GM23248 (cell line): ENCODE measurements around the gene MGAT3. TPM values are rescaled to one million over a fixed set of nuclear protein-coding genes. Genes with fewer than 3 reads are reported as not detected.

Experiments
- DNase-seq: peaks from one replicate; pipeline ENCODE4 v3.0.0-alpha.2; 2015
- H2AFZ ChIP-seq: fragments of 200-600 bp; sonication (generic); 2 replicates; pipeline ENCODE4 v1.6.1; 2016; ENCODE audit warnings: antibody characterized with exemption
- H3F3A ChIP-seq: fragments of 200-600 bp; sonication (generic); 2 replicates; pipeline ENCODE4 v1.6.1; 2016; ENCODE audit warnings: mild to moderate bottlenecking, antibody characterized with exemption, mixed run types; ENCODE audit not compliant: insufficient read depth
- H3K27ac ChIP-seq: fragments of 200-600 bp; sonication (generic); 2 replicates; pipeline ENCODE4 v1.5.1; 2016; ENCODE audit warnings: mild to moderate bottlenecking
- H3K27me3 ChIP-seq: fragments of 200-600 bp; sonication (generic); replicated peaks from 2 replicates; pipeline ENCODE4 v1.6.1; 2016; ENCODE audit warnings: mild to moderate bottlenecking; ENCODE audit not compliant: insufficient read depth
- H3K36me3 ChIP-seq: fragments of 200-600 bp; sonication (generic); 2 replicates; pipeline ENCODE4 v1.6.1; 2016; ENCODE audit warnings: low read depth, mild to moderate bottlenecking
- H3K4me1 ChIP-seq: fragments of 200-600 bp; sonication (generic); 2 replicates; pipeline ENCODE4 v1.6.1; 2016; ENCODE audit warnings: mild to moderate bottlenecking; ENCODE audit not compliant: insufficient read depth
- H3K4me2 ChIP-seq: fragments of 200-600 bp; sonication (generic); one replicate; pipeline ENCODE4 v1.6.1; 2016; ENCODE audit warnings: mild to moderate bottlenecking; ENCODE audit not compliant: unreplicated experiment
- H3K4me3 ChIP-seq: fragments of 200-600 bp; sonication (generic); 2 replicates; pipeline ENCODE4 v1.5.1; 2016; ENCODE audit warnings: mild to moderate bottlenecking
- H3K79me2 ChIP-seq: fragments of 200-600 bp; sonication (generic); 2 replicates; pipeline ENCODE4 v1.6.1; 2016; ENCODE audit warnings: mild to moderate bottlenecking; ENCODE audit not compliant: insufficient read depth
- H3K9ac ChIP-seq: fragments of 200-600 bp; sonication (generic); 2 replicates; pipeline ENCODE4 v1.6.1; 2016; ENCODE audit warnings: mild to moderate bottlenecking
- H3K9me2 ChIP-seq: fragments of 200-600 bp; sonication (generic); 2 replicates; pipeline ENCODE4 v1.6.1; 2016; ENCODE audit warnings: mixed run types, mild to moderate bottlenecking, moderate library complexity; ENCODE audit not compliant: insufficient read depth
- H3K9me3 ChIP-seq: fragments of 200-600 bp; sonication (generic); one replicate; pipeline ENCODE4 v1.6.1; 2017; ENCODE audit warnings: low read depth
- H4K20me1 ChIP-seq: fragments of 200-600 bp; sonication (generic); 2 replicates; pipeline ENCODE4 v1.6.0; 2016; ENCODE audit not compliant: insufficient read depth
- EZH2 ChIP-seq: fragments of 200-600 bp; sonication (generic); IDR thresholded peaks from 2 replicates; pipeline ENCODE4 v1.6.1; 2018; ENCODE audit warnings: antibody characterized with exemption, mild to moderate bottlenecking; ENCODE audit not compliant: insufficient read depth, poor library complexity, severe bottlenecking
- EZH2phosphoT487 ChIP-seq: fragments of 200-600 bp; sonication (generic); IDR thresholded peaks from 2 replicates; pipeline ENCODE4 v1.6.1; 2018; ENCODE audit warnings: antibody characterized with exemption, moderate library complexity, mild to moderate bottlenecking, low read depth; ENCODE audit not compliant: insufficient read depth
- WGBS, 2 experiments: methylation state at CpG; one replicate each; pipeline ENCODE4 v1.1.6; 2015 to 2017; ENCODE audit warnings: low lambda C conversion rate in 2 of 2, low coverage in 1 of 2; ENCODE audit errors: missing lambda C conversion rate in 2 of 2; 5-methylcytosine and 5-hydroxymethylcytosine counted together
- in situ Hi-C: fragments of 300-500 bp; cut with MboI; formaldehyde crosslinking; loops from 2 replicates; pipeline ENCODE4 v1.15.0; 2020
- polyA plus RNA-seq: library from polyadenylated mRNA; unstranded; fragments of >200 nt; fragmentation: Nextera tagmentation; extraction: Ambion mirVana; gene quantifications from 2 replicates; pipeline ENCODE4 v1.2.1, GENCODE V29; 2016
- total RNA-seq: library from RNA; depleted of rRNA; stranded (reverse); fragments of >200 nt; shearing (Covaris generic); gene quantifications from 2 replicates; pipeline ENCODE4 v1.2.3, GENCODE V29; 2014

MGAT3 gene
- total and polyA plus RNA-seq, 2 experiments from 2014 or later = not detected

DNA sequence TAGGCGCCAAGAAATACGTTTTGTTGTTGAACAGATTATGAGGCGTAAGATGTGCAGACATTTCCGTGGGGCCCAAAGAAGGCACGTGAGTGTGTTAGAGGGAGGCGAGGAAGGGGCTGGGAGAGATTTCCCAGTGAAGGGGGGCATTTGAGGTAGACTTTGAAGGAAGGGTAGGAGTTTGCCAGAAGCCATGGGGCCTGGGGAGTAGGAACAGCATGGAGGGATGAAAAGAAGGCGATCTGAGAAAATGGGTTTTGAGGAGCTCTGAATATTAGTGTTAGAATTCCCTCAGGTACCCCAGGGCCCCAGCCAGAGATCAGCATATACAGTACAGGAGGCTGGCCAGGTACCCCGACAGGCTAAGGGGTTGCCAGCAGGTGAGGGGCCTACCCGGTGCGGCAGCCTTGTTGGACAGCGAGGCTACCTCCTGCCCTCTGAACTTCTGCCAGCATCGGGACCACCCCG lies 44.9 kb downstream of the MGAT3 start:
- no peaks in the 10 kb centered on the region for H3K9me2 ChIP-seq
- no peaks in the 10 kb centered on the region for H4K20me1 ChIP-seq
- peak overlapping the region; percentile 86 for H2AFZ ChIP-seq
- peaks cover 45% of the 10 kb centered on the region for H3K79me2 ChIP-seq
- peaks cover 15% of the 10 kb centered on the region for H3K4me1 ChIP-seq
- H3K27me3 ChIP-seq = no peaks in the 10 kb centered on the region
- no peaks in the 10 kb centered on the region for H3F3A ChIP-seq
- H3K36me3 ChIP-seq = peaks cover 21% of the 10 kb centered on the region; the same call in 1 of the 2 replicates
- peak overlapping the region; percentile 93 for H3K4me3 ChIP-seq
- no peak for TF ChIP-seq EZH2
- TF ChIP-seq EZH2phosphoT487 = no peak
- no peak for DNase-seq
- H3K9me3 ChIP-seq = no peaks in the 10 kb centered on the region
- H3K4me2 ChIP-seq = peak overlapping the region; percentile 70
- H3K9ac ChIP-seq = peak overlapping the region; percentile 94
- H3K27ac ChIP-seq = no peak overlapping the region
- 22 to 27% methylated on average over 13 of the region's 13 CpGs for WGBS, 2 experiments
- in situ Hi-C loops = no loop called here

DNA sequence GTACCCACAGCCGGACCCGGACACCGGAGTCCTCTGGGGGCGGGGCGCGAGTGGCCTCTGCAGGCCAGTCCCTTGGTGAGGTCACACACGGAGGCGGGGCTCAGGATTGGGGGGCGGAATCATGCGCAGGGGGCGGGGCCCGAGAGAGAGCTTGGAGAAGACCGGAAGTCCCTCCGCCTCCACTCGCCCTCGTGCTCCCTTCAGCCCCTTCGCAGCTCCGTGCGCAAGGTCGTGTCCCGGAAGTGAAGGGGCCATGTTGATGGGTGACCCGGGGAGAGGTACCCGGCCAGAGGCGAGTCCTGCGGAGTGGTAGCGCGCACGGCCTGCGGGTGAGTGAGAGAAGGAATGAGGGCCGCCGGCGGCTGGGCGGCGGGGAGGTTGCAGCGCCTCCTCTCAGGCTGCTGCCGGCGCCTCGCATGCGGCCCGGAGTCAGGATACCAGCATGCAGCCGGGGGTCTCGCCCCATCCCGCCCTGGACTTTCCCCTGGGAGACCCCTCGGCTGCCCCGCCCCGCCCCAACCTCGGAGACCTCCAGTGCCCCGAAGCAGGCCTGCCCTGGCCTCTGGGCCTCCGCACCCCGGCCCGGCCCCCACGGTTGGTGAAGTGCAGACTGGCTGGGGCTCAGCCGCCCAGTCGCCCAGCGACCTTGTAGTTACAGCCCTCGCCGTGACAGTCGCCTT lies 45.4 kb downstream of the MGAT3 start, which contains the start of gene MIEF1:
Gene MIEF1, plus strand, starts transcription at position 182 of the 680 bp plus-strand sequence. CDS start 9,005 bp downstream, outside the sequence.
- H3K27ac ChIP-seq = peak within 1 kb of the TSS; percentile 53
- H3F3A ChIP-seq = no peaks in the 10 kb centered on the region
- H3K79me2 ChIP-seq = peaks cover 51% of the 10 kb centered on the region
- H3K9me2 ChIP-seq = no peaks in the 10 kb centered on the region
- peak within 1 kb of the TSS; percentile 86 for H2AFZ ChIP-seq
- TF ChIP-seq EZH2 = no peak
- TF ChIP-seq EZH2phosphoT487 = no peak
- no peaks in the 10 kb centered on the region for H3K9me3 ChIP-seq
- H3K36me3 ChIP-seq = peaks cover 24% of the 10 kb centered on the region; the same call in 1 of the 2 replicates
- 1 to 3% methylated on average over 37 to 39 of the region's 58 CpGs for WGBS, 2 experiments
- H3K4me3 ChIP-seq = peak within 1 kb of the TSS; percentile 93
- peak within 1 kb of the TSS; percentile 94 for H3K9ac ChIP-seq
- no peaks in the 10 kb centered on the region for H3K27me3 ChIP-seq
- in situ Hi-C loops = no loop called here
- peaks cover 15% of the 10 kb centered on the region for H3K4me1 ChIP-seq
- no peaks in the 10 kb centered on the region for H4K20me1 ChIP-seq
- H3K4me2 ChIP-seq = peak within 1 kb of the TSS; percentile 94
- DNase-seq = peak; percentile 99

- Histone ChIP-seq H3K9me2 (no peaks in the 10 kb centered on the region), H2AFZ (peak overlapping the region; percentile 86), H3K4me1 (peaks cover 15% of the 10 kb centered on the region), H3K79me2 (peaks cover 57% of the 10 kb centered on the region), H3K27me3 (no peaks in the 10 kb centered on the region), H3K9ac (peak overlapping the region; percentile 94), H3F3A (no peaks in the 10 kb centered on the region), H3K27ac (peak overlapping the region; percentile 53), H3K4me2 (peak overlapping the region; percentile 94), H4K20me1 (no peaks in the 10 kb centered on the region), H3K4me3 (peak overlapping the region; percentile 93), H3K36me3 (peaks cover 24% of the 10 kb centered on the region; the same call in 1 of the 2 replicates), H3K9me3 (no peaks in the 10 kb centered on the region)
- TF ChIP-seq EZH2phosphoT487 (no peak), EZH2 (no peak)
- WGBS, 2 experiments = 6% methylated on average over 18 of the region's 18 CpGs
- in situ Hi-C loops = no loop called here
- peak; percentile 53 for DNase-seq
These were observed 46.1 kb downstream of the MGAT3 start for GRCh38 chr22:39502789-39503409.

- H2AFZ ChIP-seq = no peak overlapping the region
- TF ChIP-seq EZH2 (no peak), EZH2phosphoT487 (no peak)
- peaks cover 65% of the 10 kb centered on the region for H3K79me2 ChIP-seq
- peak overlapping the region; percentile 94 for H3K4me2 ChIP-seq
- H4K20me1 ChIP-seq = no peaks in the 10 kb centered on the region
- peak overlapping the region; percentile 53; the same call in 1 of the 2 replicates for H3K27ac ChIP-seq
- H3K27me3 ChIP-seq = no peaks in the 10 kb centered on the region
- H3K9me3 ChIP-seq = no peaks in the 10 kb centered on the region
- WGBS, 2 experiments = 69 to 72% methylated on average over 6 of the region's 6 CpGs
- no peaks in the 10 kb centered on the region for H3F3A ChIP-seq
- peaks cover 24% of the 10 kb centered on the region; the same call in 1 of the 2 replicates for H3K36me3 ChIP-seq
- no peaks in the 10 kb centered on the region for H3K9me2 ChIP-seq
- DNase-seq = peak; percentile 24
- peaks cover 15% of the 10 kb centered on the region for H3K4me1 ChIP-seq
- peak overlapping the region; percentile 93 for H3K4me3 ChIP-seq
- H3K9ac ChIP-seq = peak overlapping the region; percentile 94
- in situ Hi-C loops = no loop called here
These were observed 46.8 kb downstream of the MGAT3 start for GRCh38 chr22:39503630-39504029.
